Subcutaneous abdominal adipose tissue (tissue), 5 donors: ENCODE measurements around the gene CSNK2B.

Experiments used
- H3K27ac ChIP-seq: one replicate; pipeline ENCODE4 v1.7.0; 2013; ENCODE audit warnings: low read depth, mild to moderate bottlenecking, inconsistent platforms, low read length, moderate library complexity
- H3K27me3 ChIP-seq, 5 donors: one replicate each; pipeline ENCODE4 v1.7.0; 2013; ENCODE audit warnings: low read length in 5 of 5, inconsistent platforms in 1 of 5; ENCODE audit not compliant: control insufficient read depth in 5 of 5, insufficient read depth in 4 of 5
- H3K36me3 ChIP-seq, 5 donors: one replicate each; pipeline ENCODE4 v1.7.0; 2013; ENCODE audit warnings: low read length in 5 of 5; ENCODE audit not compliant: control insufficient read depth in 5 of 5, insufficient read depth in 5 of 5
- H3K4me1 ChIP-seq, 5 donors: one replicate each; pipeline ENCODE4 v1.7.0; 2013; ENCODE audit warnings: low read length in 5 of 5, mild to moderate bottlenecking in 3 of 5, moderate library complexity in 1 of 5; ENCODE audit not compliant: control insufficient read depth in 5 of 5, insufficient read depth in 5 of 5
- H3K4me3 ChIP-seq, 5 donors: one replicate each; pipeline ENCODE4 v1.7.0; 2013; ENCODE audit warnings: low read length in 5 of 5, low read depth in 1 of 5
- H3K9ac ChIP-seq, 5 donors: one replicate each; pipeline ENCODE4 v1.7.0; 2013; ENCODE audit warnings: low read length in 5 of 5, mild to moderate bottlenecking in 4 of 5, moderate library complexity in 3 of 5
- H3K9me3 ChIP-seq, 5 donors: one replicate each; pipeline ENCODE4 v1.7.0; 2013; ENCODE audit warnings: low read length in 5 of 5; ENCODE audit not compliant: control insufficient read depth in 5 of 5
- donor health status: healthy.
- donor health status: healthy.
- donor health status: healthy.
- donor health status: healthy.
- donor health status: healthy.

Gene CSNK2B

GRCh38 chr6:31687860-31688693, 22.2 kb downstream of the CSNK2B start:
- Histone ChIP-seq H3K9me3 (no peaks in the 10 kb centered on the region), H3K27me3 (no peaks in the 10 kb centered on the region), H3K36me3 (peaks cover 3 to 82% (median 78%) of the 10 kb centered on the region in 5 donors), H3K4me3 (no peak overlapping the region), H3K27ac (no peak overlapping the region), H3K4me1 (peaks cover 0 to 3% (median 3%) of the 10 kb centered on the region in 5 donors), H3K9ac (no peak overlapping the region)

GRCh38 chr6:31689249-31690110, 23.6 kb downstream of the CSNK2B start:
- Histone ChIP-seq H3K27ac (no peak overlapping the region), H3K27me3 (no peaks in the 10 kb centered on the region), H3K9me3 (no peaks in the 10 kb centered on the region), H3K9ac (peak overlapping the region in 1 of 5 donors; percentile 7), H3K4me1 (no peaks in the 10 kb centered on the region), H3K36me3 (peaks cover 3 to 94% (median 86%) of the 10 kb centered on the region in 5 donors), H3K4me3 (no peak overlapping the region)

DNA sequence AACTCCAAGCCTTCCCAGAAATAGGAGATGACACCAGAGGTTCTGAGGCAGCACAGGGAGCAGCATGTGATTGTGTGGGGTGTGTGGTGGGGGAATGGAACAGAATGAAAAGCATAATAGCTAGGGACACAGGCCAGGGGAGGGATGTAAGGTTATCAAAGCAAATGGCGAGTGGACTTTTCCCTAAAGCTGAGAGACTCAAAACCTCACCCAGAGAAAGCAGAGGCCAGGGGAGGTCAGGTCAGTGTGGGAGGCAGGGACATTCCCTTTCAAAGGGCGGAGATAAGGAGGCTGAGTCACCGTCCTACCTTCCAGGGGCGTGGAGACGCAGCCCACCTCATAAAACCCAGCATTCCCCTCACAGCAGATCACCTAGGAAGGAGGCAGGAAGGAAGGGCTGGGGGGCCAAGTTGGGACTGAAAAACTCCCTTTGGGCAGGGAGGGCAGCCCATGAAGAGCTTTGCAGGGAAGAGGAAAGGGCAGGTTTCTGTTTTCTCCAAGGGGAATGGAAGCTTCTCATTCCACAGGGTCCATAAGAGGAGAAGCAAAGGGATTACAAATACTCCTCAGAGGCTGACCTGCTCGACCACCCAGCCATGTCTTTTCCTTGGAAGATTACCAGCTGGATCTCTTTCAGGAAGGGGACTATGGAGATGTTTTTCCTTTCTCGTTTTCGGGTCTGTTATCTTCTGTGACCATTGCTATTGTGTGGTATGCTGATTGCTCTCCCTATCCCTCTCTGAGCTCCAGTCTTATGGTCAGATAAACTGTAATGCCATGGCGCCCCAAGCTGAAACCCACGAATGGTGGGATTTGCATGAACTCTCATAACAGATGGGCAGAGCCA, 24.6 kb downstream of the CSNK2B start:
- Histone ChIP-seq H3K36me3 (peaks cover 3 to 97% (median 87%) of the 10 kb centered on the region in 5 donors), H3K9ac (no peak overlapping the region), H3K27ac (no peak overlapping the region), H3K4me1 (no peaks in the 10 kb centered on the region), H3K27me3 (no peaks in the 10 kb centered on the region), H3K4me3 (no peak overlapping the region), H3K9me3 (no peaks in the 10 kb centered on the region)

- H3K4me1 ChIP-seq = no peaks in the 10 kb centered on the region
- no peaks in the 10 kb centered on the region for H3K9me3 ChIP-seq
- H3K4me3 ChIP-seq = no peak overlapping the region
- H3K27ac ChIP-seq = no peak overlapping the region
- no peak overlapping the region for H3K9ac ChIP-seq
- H3K36me3 ChIP-seq = peaks cover 3 to 96% (median 84%) of the 10 kb centered on the region in 5 donors
- no peaks in the 10 kb centered on the region for H3K27me3 ChIP-seq
Observed at GRCh38 chr6:31691078-31691463, 25.2 kb downstream of the CSNK2B start.

DNA sequence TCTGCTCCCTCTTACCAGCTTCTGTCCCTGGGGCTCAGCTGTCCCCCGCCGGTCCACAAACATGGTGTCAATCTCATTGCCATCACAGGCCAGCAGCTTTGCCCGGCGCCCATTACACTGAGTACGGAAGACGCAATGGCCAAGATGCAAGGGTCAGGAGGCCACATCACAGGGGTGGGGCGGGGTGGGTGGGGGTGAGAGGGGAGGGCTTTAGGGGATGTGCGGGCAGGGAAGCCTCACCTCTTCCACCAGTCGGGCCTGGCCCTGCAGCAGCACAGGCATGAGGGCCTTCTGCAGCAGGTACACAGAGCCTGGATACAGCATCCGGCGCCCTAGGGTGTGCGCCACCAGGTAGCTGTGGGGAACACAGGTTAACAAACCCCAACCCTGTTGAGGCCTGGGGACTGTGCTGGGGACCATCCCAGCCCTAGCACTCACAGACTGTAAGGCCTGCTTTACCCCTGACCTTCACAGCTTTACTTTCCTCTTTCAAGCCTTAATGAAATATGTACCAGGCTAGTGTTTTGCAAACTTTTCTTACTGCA, 25.8 kb downstream of the CSNK2B start:
- H3K27ac ChIP-seq = no peak overlapping the region
- H3K27me3 ChIP-seq = no peaks in the 10 kb centered on the region
- H3K36me3 ChIP-seq = peaks cover 3 to 96% (median 81%) of the 10 kb centered on the region in 5 donors
- no peak overlapping the region for H3K9ac ChIP-seq
- H3K9me3 ChIP-seq = no peaks in the 10 kb centered on the region
- H3K4me1 ChIP-seq = peaks cover 0 to 1% (median 0%) of the 10 kb centered on the region in 5 donors
- H3K4me3 ChIP-seq = no peak overlapping the region

DNA sequence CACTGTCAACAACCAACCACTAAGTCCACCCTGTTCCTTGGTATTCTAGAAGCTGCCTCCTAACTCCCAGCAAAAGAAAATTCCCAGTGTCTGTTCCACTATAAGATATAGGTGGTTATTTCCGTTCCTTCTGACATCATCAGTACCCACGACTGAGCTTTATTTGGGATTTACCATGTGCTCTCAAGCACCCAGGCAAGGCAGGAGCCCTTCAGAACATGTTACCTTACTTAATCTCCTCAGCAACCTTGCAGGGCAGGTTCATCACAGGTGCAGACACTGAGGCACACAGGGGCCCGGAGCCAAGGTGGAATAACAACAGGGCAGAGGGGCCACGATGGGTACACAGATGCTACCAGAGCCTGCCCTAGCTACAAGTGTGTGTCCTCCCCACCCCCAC, 26.5 kb downstream of the CSNK2B start:
- H3K9me3 ChIP-seq = no peaks in the 10 kb centered on the region
- H3K27me3 ChIP-seq = no peaks in the 10 kb centered on the region
- H3K9ac ChIP-seq = no peak overlapping the region
- peaks cover 0 to 3% (median 0%) of the 10 kb centered on the region in 5 donors for H3K4me1 ChIP-seq
- peaks cover 3 to 96% (median 78%) of the 10 kb centered on the region in 5 donors for H3K36me3 ChIP-seq
- H3K27ac ChIP-seq = no peak overlapping the region
- no peak overlapping the region for H3K4me3 ChIP-seq

DNA sequence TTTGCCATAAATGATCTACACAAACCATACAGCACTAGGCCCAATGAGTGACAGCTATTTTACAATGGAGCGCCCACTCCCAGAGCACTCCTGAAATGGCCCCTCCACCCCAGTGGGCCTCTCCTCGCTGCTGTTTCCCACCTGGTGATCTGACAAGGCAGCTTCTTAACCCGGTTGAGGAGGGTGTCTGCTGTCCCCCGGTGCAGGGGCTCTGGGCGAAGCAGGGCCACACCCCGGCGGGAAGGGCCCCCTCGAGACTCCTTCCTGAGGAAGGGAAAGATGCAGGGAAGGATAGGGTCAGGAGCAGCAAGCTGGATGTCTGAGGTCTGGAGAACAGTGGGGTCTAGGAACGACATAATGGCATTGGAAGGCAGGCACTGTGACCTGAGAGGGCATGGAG, 27.0 kb downstream of the CSNK2B start:
- H3K4me3 ChIP-seq = no peak overlapping the region
- peaks cover 0 to 7% (median 0%) of the 10 kb centered on the region in 5 donors for H3K4me1 ChIP-seq
- H3K27me3 ChIP-seq = no peaks in the 10 kb centered on the region
- no peak overlapping the region for H3K27ac ChIP-seq
- H3K36me3 ChIP-seq = peaks cover 4 to 95% (median 78%) of the 10 kb centered on the region in 5 donors
- no peak overlapping the region for H3K9ac ChIP-seq
- H3K9me3 ChIP-seq = no peaks in the 10 kb centered on the region

GRCh38 chr6:31693535-31693934, 27.7 kb downstream of the CSNK2B start:
- no peak overlapping the region for H3K27ac ChIP-seq
- H3K36me3 ChIP-seq = peaks cover 5 to 89% (median 71%) of the 10 kb centered on the region in 5 donors
- no peaks in the 10 kb centered on the region for H3K27me3 ChIP-seq
- H3K4me1 ChIP-seq = peaks cover 0 to 7% (median 0%) of the 10 kb centered on the region in 5 donors
- no peaks in the 10 kb centered on the region for H3K9me3 ChIP-seq
- no peak overlapping the region for H3K9ac ChIP-seq
- no peak overlapping the region for H3K4me3 ChIP-seq

DNA sequence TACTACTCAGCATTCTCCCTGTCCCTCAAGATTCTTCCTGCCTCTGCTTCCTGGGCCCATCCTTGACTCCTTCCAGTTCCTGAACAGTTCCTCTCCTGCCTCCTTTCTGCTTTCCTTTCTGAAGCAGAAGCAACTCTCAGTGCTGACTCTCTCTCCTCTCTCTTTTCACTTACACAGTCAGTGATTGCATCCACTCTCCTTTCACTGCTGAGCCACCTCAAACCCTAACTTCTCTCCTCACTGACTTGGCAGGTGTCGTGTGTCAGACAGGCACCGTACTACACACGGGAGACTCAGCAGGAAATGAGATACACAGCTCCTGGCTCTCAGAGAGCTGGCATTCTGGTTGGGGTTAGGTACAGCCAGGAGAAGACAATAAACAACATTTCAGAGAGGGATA, 31.7 kb downstream of the CSNK2B start:
- H3K27ac ChIP-seq = no peak overlapping the region
- H3K4me3 ChIP-seq = no peak overlapping the region
- peaks cover 2 to 69% (median 47%) of the 10 kb centered on the region in 5 donors for H3K36me3 ChIP-seq
- no peaks in the 10 kb centered on the region for H3K27me3 ChIP-seq
- peak overlapping the region in 1 of 5 donors; percentile 10 for H3K9ac ChIP-seq
- H3K9me3 ChIP-seq = no peaks in the 10 kb centered on the region
- H3K4me1 ChIP-seq = peaks cover 6 to 26% (median 19%) of the 10 kb centered on the region in 5 donors
